B cell (primary cell): ENCODE data around the gene GLYATL1. TPM values are rescaled to one million over a fixed set of nuclear protein-coding genes. Genes with fewer than 3 reads are reported as not detected.

Experiments used
- ATAC-seq: fragments of 200-7000 bp; cut with Tn5 transposase; one replicate; pipeline ENCODE4 v1.10.0; 2021; ENCODE audit warnings: low read depth, mild to moderate bottlenecking, moderate number of reproducible peaks, moderate library complexity
- CTCF ChIA-PET: fragments of 350-600 bp; sonication (Branson Sonifier 250); formaldehyde crosslinking; loops from one replicate; lab custom pipeline; 2021; ENCODE audit warnings: antibody characterized with exemption, inconsistent platforms; lab: Charles Lee
- POLR2A ChIA-PET: fragments of 350-600 bp; sonication (Branson Sonifier 250); formaldehyde crosslinking; loops from one replicate; lab custom pipeline; 2021; ENCODE audit warnings: antibody characterized with exemption; lab: Charles Lee
- DNase-seq: peaks from one replicate; pipeline ENCODE4 v3.0.0; 2013
- H2AFZ ChIP-seq: 2 replicates; pipeline ENCODE4 v1.6.1; 2012; ENCODE audit warnings: mild to moderate bottlenecking, low read depth, low read length; ENCODE audit not compliant: insufficient read depth, poor library complexity, severe bottlenecking
- H3K27ac ChIP-seq, 2 donors: 1 replicate in 1 of 2; 2 replicates in 1 of 2; pipeline ENCODE4 v1.5.1; 2012 to 2013; ENCODE audit warnings: low read length in 2 of 2, mild to moderate bottlenecking in 2 of 2, moderate library complexity in 1 of 2
- H3K27me3 ChIP-seq, 4 experiments: fragments of 200-600 bp in 1 of 4; sonication (generic) in 1 of 4; replicated peaks in 1 of 4; 1 replicate in 2 of 4; 2 replicates in 2 of 4; pipeline versions ENCODE4 v1.6.1 to v1.7.0; 2013 to 2016; ENCODE audit warnings: low read length in 3 of 4, mild to moderate bottlenecking in 2 of 4, mixed read lengths in 1 of 4, moderate library complexity in 1 of 4; ENCODE audit not compliant: insufficient read depth in 4 of 4, control insufficient read depth in 3 of 4; ENCODE audit errors: control extremely low read depth in 1 of 4
- H3K36me3 ChIP-seq, 2 experiments: replicated peaks in 1 of 2; 1 replicate in 1 of 2; 2 replicates in 1 of 2; pipeline versions ENCODE4 v1.6.1 to v1.7.1; 2013; ENCODE audit warnings: low read length in 1 of 2; ENCODE audit not compliant: insufficient read depth in 2 of 2, control insufficient read depth in 1 of 2; ENCODE audit errors: control extremely low read depth in 1 of 2, extremely low read depth in 1 of 2
- H3K4me1 ChIP-seq, 2 donors: fragments of 200-600 bp in 1 of 2; sonication (generic) in 1 of 2; 1 replicate in 1 of 2; 2 replicates in 1 of 2; pipeline versions ENCODE4 v1.5.1 to v1.6.1; 2013 to 2017; ENCODE audit warnings: low read length in 2 of 2; ENCODE audit not compliant: control insufficient read depth in 2 of 2, insufficient read depth in 2 of 2
- H3K4me2 ChIP-seq: replicated peaks from 2 replicates; pipeline ENCODE3; 2012; ENCODE audit warnings: mild to moderate bottlenecking, low read depth, low read length; ENCODE audit not compliant: poor library complexity, severe bottlenecking
- H3K4me3 ChIP-seq, 5 experiments: fragments of 200-600 bp in 1 of 5; sonication (generic) in 1 of 5; 1 replicate in 3 of 5; 2 replicates in 2 of 5; pipeline versions ENCODE4 v1.5.1 to v1.7.0; 2011 to 2016; ENCODE audit warnings: low read length in 4 of 5, mild to moderate bottlenecking in 4 of 5, low read depth in 2 of 5, control low read depth in 1 of 5, moderate library complexity in 1 of 5; ENCODE audit not compliant: insufficient read depth in 1 of 5; ENCODE audit errors: control extremely low read depth in 1 of 5, extremely low read depth in 1 of 5
- H3K79me2 ChIP-seq: fragments of 200-600 bp; sonication (generic); one replicate; pipeline ENCODE4 v1.6.0; 2016; ENCODE audit warnings: low read length; ENCODE audit not compliant: control insufficient read depth, insufficient read depth
- H3K9ac ChIP-seq: fragments of 200-600 bp; sonication (generic); 2 replicates; pipeline ENCODE4 v1.6.1; 2017; ENCODE audit warnings: mild to moderate bottlenecking, low read length, moderate library complexity
- H3K9me3 ChIP-seq, 3 donors: one replicate each; pipeline versions ENCODE4 v1.6.1 to v1.7.1; 2013; ENCODE audit warnings: low read length in 2 of 3; ENCODE audit not compliant: control insufficient read depth in 2 of 3, insufficient read depth in 1 of 3; ENCODE audit errors: control extremely low read depth in 1 of 3
- H4K20me1 ChIP-seq: 2 replicates; pipeline ENCODE4 v1.6.0; 2012; ENCODE audit warnings: mild to moderate bottlenecking, low read length; ENCODE audit not compliant: insufficient read depth, control insufficient read depth, poor library complexity, severe bottlenecking
- H3K27ac Mint-ChIP-seq: one replicate; pipeline ENCODE4 v1.8.0; 2021; ENCODE audit warnings: mixed read lengths
- H3K27me3 Mint-ChIP-seq: one replicate; pipeline ENCODE4 v1.8.0; 2021; ENCODE audit warnings: mixed read lengths
- H3K4me1 Mint-ChIP-seq: one replicate; pipeline ENCODE4 v1.8.0; 2021; ENCODE audit warnings: mixed read lengths
- H3K4me3 Mint-ChIP-seq: one replicate; pipeline ENCODE4 v1.8.0; 2021; ENCODE audit warnings: mixed read lengths
- H3K9me3 Mint-ChIP-seq: one replicate; pipeline ENCODE4 v1.8.0; 2022; ENCODE audit warnings: mixed read lengths; ENCODE audit not compliant: insufficient read depth
- EZH2 ChIP-seq: IDR thresholded peaks from 2 replicates; pipeline ENCODE4 v1.6.1; 2012; ENCODE audit warnings: borderline replicate concordance, low read depth, mild to moderate bottlenecking, moderate library complexity, low read length; ENCODE audit not compliant: insufficient read depth, poor library complexity, severe bottlenecking
- WGBS: methylation state at CpG from one replicate; pipeline ENCODE4 v1.1.5; 2013; ENCODE audit warnings: missing lambda C conversion rate; ENCODE audit not compliant: insufficient coverage; 5-methylcytosine and 5-hydroxymethylcytosine counted together
- intact Hi-C: fragments of 100-400 bp; cut with micrococcal nuclease; formaldehyde crosslinking; loops from one replicate; pipeline ENCODE4 v1.10.0; 2022
- polyA plus RNA-seq: library from polyadenylated mRNA; depleted of rRNA; stranded (reverse); fragments of >200 nt; gene quantifications from 2 replicates; pipeline ENCODE4 v1.2.3, GENCODE V29; 2012
- total RNA-seq, 2 donors: library from RNA; stranded (reverse); fragments of 120-200 nt in 1 of 2; gene quantifications; 1 replicate in 1 of 2; 2 replicates in 1 of 2; pipeline versions ENCODE4 v1.2.3 to v1.2.4, GENCODE V29; 2013 to 2022
- TF ChIP-seq, protein P1 (sequence below): fragments of 200-600 bp; IDR thresholded peaks from one replicate; pipeline ENCODE4 v1.8.0; 2022; ENCODE audit warnings: antibody characterized with exemption, mild to moderate bottlenecking

Gene GLYATL1
- total and polyA plus RNA-seq, 2 donors (not counting 1 experiment from before 2014, with no cell fraction given): not detected

GRCh38 chr11:58928107-58928499, 11.2 kb upstream of the GLYATL1 start:
- WGBS: 54% methylated on average over 6 of the region's 6 CpGs
- Histone ChIP-seq H3K36me3 (no peaks in the 10 kb centered on the region), H4K20me1 (no peaks in the 10 kb centered on the region), H3K27ac (no peak overlapping the region), H3K27me3 (peaks cover 0 to 12% (median 10%) of the 10 kb centered on the region in 4 experiments), H3K4me3 (no peak overlapping the region), H3K4me2 (peak overlapping the region; percentile 61), H3K79me2 (no peaks in the 10 kb centered on the region), H3K9ac (no peak overlapping the region), H2AFZ (peak overlapping the region; percentile 47), H3K4me1 (peaks cover 16 to 18% of the 10 kb centered on the region in 2 donors), H3K9me3 (no peaks in the 10 kb centered on the region)
- peaks cover 20% of the 10 kb centered on the region for H3K4me1 Mint-ChIP-seq
- ATAC-seq: no peak
- TF ChIP-seq, protein P1, sequence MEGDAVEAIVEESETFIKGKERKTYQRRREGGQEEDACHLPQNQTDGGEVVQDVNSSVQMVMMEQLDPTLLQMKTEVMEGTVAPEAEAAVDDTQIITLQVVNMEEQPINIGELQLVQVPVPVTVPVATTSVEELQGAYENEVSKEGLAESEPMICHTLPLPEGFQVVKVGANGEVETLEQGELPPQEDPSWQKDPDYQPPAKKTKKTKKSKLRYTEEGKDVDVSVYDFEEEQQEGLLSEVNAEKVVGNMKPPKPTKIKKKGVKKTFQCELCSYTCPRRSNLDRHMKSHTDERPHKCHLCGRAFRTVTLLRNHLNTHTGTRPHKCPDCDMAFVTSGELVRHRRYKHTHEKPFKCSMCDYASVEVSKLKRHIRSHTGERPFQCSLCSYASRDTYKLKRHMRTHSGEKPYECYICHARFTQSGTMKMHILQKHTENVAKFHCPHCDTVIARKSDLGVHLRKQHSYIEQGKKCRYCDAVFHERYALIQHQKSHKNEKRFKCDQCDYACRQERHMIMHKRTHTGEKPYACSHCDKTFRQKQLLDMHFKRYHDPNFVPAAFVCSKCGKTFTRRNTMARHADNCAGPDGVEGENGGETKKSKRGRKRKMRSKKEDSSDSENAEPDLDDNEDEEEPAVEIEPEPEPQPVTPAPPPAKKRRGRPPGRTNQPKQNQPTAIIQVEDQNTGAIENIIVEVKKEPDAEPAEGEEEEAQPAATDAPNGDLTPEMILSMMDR: no peak
- no peak for TF ChIP-seq EZH2
- ChIA-PET CTCF (interaction anchor here (0.9 to 2.5 kb wide), 7 partner anchors 9 to 230 kb away, joined by 3 to 11 read pairs (median 3); partner anchors contain the start of gene FAM111B), POLR2A (no interaction called here)
- peaks cover 27% of the 10 kb centered on the region for H3K27me3 Mint-ChIP-seq
- no peak for DNase-seq
- no peaks in the 10 kb centered on the region for H3K9me3 Mint-ChIP-seq
- intact Hi-C loops: no loop called here
- H3K4me3 Mint-ChIP-seq: peak overlapping the region; percentile 49
- no peak overlapping the region for H3K27ac Mint-ChIP-seq

- CTCF ChIA-PET: interaction anchor here (1.1 to 2.5 kb wide), 3 partner anchors 10 to 207 kb away, joined by 3 to 11 read pairs (median 7); no protein-coding TSS in a partner anchor
- Histone ChIP-seq H3K4me3 (no peak overlapping the region), H3K9me3 (no peaks in the 10 kb centered on the region), H3K27me3 (peaks cover 0 to 12% (median 10%) of the 10 kb centered on the region in 4 experiments), H3K36me3 (no peaks in the 10 kb centered on the region), H3K79me2 (no peaks in the 10 kb centered on the region), H4K20me1 (no peaks in the 10 kb centered on the region), H2AFZ (no peak overlapping the region), H3K4me1 (peaks cover 11 to 13% of the 10 kb centered on the region in 2 donors), H3K9ac (no peak overlapping the region), H3K4me2 (no peak overlapping the region), H3K27ac (no peak overlapping the region)
- POLR2A ChIA-PET: no interaction called here
- no peak overlapping the region for H3K4me3 Mint-ChIP-seq
- no peak overlapping the region for H3K27ac Mint-ChIP-seq
- intact Hi-C loops: no loop called here
- TF ChIP-seq, protein P1: no peak
- TF ChIP-seq EZH2: no peak
- H3K27me3 Mint-ChIP-seq: peaks cover 27% of the 10 kb centered on the region
- H3K9me3 Mint-ChIP-seq: no peaks in the 10 kb centered on the region
- ATAC-seq: no peak
- DNase-seq: no peak
- H3K4me1 Mint-ChIP-seq: peaks cover 16% of the 10 kb centered on the region
These were observed 10.6 kb upstream of the GLYATL1 start for GRCh38 chr11:58928691-58929090.
